ENCODE results near the gene MTCH2. TPM values are rescaled to one million over a fixed set of nuclear protein-coding genes. Genes with fewer than 3 reads are reported as not detected.

Gene MTCH2
- total RNA-seq, 1 donor from 2014 or later, result 131 TPM

- H3K4me3 ChIP-seq (ENCODE audit: low read depth, low read length), result no peak overlapping the region
- no peak for DNase-seq (ENCODE audit: low read depth)
- H3K27me3 ChIP-seq (ENCODE audit: control insufficient read depth, insufficient read depth, low read length), result no peaks in the 10 kb centered on the region
- H3K36me3 ChIP-seq (ENCODE audit: control insufficient read depth, insufficient read depth, low read length), result no peaks in the 10 kb centered on the region
- no peak for TF ChIP-seq CTCF (IDR thresholded peaks at IDR 0.05; ENCODE audit: insufficient read depth, low read length, poor library complexity, severe bottlenecking)
Measured at GRCh38 chr11:47686151-47686550, 43.8 kb upstream of the MTCH2 start.

GRCh38 chr11:47675851-47676250 lies 33.5 kb upstream of the MTCH2 start:
- no peak for TF ChIP-seq CTCF (IDR thresholded peaks at IDR 0.05; ENCODE audit: insufficient read depth, low read length, poor library complexity, severe bottlenecking)
- no peak overlapping the region for H3K4me3 ChIP-seq (ENCODE audit: low read depth, low read length)

GRCh38 chr11:47672283-47672730 lies 29.9 kb upstream of the MTCH2 start:
- Histone ChIP-seq H3K27me3 (ENCODE audit: control insufficient read depth, insufficient read depth, low read length) (no peaks in the 10 kb centered on the region), H3K4me3 (ENCODE audit: low read depth, low read length) (no peak overlapping the region), H3K36me3 (ENCODE audit: control insufficient read depth, insufficient read depth, low read length) (no peaks in the 10 kb centered on the region)
- no peak for DNase-seq (ENCODE audit: low read depth)
- no peak for TF ChIP-seq CTCF (IDR thresholded peaks at IDR 0.05; ENCODE audit: insufficient read depth, low read length, poor library complexity, severe bottlenecking)

More at GRCh38 chr11:47675851-47676250, 33.5 kb upstream of the MTCH2 start:
- Histone ChIP-seq H3K36me3 (ENCODE audit: control insufficient read depth, insufficient read depth, low read length) (no peaks in the 10 kb centered on the region), H3K27me3 (ENCODE audit: control insufficient read depth, insufficient read depth, low read length) (no peaks in the 10 kb centered on the region)
- no peak for DNase-seq (ENCODE audit: low read depth)

GRCh38 chr11:47669856-47670255 lies 27.5 kb upstream of the MTCH2 start:
- no peak for TF ChIP-seq CTCF (IDR thresholded peaks at IDR 0.05; ENCODE audit: insufficient read depth, low read length, poor library complexity, severe bottlenecking)
- DNase-seq (ENCODE audit: low read depth), result no peak
- no peak overlapping the region for H3K4me3 ChIP-seq (ENCODE audit: low read depth, low read length)
- H3K27me3 ChIP-seq (ENCODE audit: control insufficient read depth, insufficient read depth, low read length), result no peaks in the 10 kb centered on the region
- H3K36me3 ChIP-seq (ENCODE audit: control insufficient read depth, insufficient read depth, low read length), result no peaks in the 10 kb centered on the region

- DNase-seq (ENCODE audit: low read depth), result no peak
Measured at GRCh38 chr11:47668665-47669064, 26.3 kb upstream of the MTCH2 start.

More at GRCh38 chr11:47668665-47669064, 26.3 kb upstream of the MTCH2 start:
- no peaks in the 10 kb centered on the region for H3K27me3 ChIP-seq (ENCODE audit: control insufficient read depth, insufficient read depth, low read length)
- no peaks in the 10 kb centered on the region for H3K36me3 ChIP-seq (ENCODE audit: control insufficient read depth, insufficient read depth, low read length)
- TF ChIP-seq CTCF (IDR thresholded peaks at IDR 0.05; ENCODE audit: insufficient read depth, low read length, poor library complexity, severe bottlenecking), result no peak
- no peak overlapping the region for H3K4me3 ChIP-seq (ENCODE audit: low read depth, low read length)

Measured in kidney epithelial cell (primary cell).